BLaER1 treated with 17β-estradiol and CSF1 and Interleukin-3, amounts not matched to agents 10 nM and 100 nM (cell line): ENCODE results near the gene GABARAP.
A peak's percentile ranks its signal among the peaks of the same experiment; 100 is the strongest.

Source experiments
- H3K27ac ChIP-seq, 11 experiments: shearing (Covaris generic); formaldehyde crosslinking; 2 replicates each; pipeline ENCODE4 v1.8.1; 2022
- H3K27me3 ChIP-seq, 11 experiments: shearing (Covaris generic); formaldehyde crosslinking; 2 replicates each; pipeline ENCODE4 v1.8.1; 2022
- H3K36me3 ChIP-seq, 11 experiments: shearing (Covaris generic); formaldehyde crosslinking; 2 replicates each; pipeline ENCODE4 v1.8.1; 2022
- H3K4me1 ChIP-seq, 10 experiments: shearing (Covaris generic); formaldehyde crosslinking; 2 replicates each; pipeline ENCODE4 v1.8.1; 2022
- H3K4me2 ChIP-seq, 11 experiments: shearing (Covaris generic); formaldehyde crosslinking; 2 replicates each; pipeline ENCODE4 v1.8.1; 2022
- H3K4me3 ChIP-seq, 10 experiments: shearing (Covaris generic); formaldehyde crosslinking; 2 replicates each; pipeline ENCODE4 v1.8.1; 2022
- H3K9ac ChIP-seq, 11 experiments: shearing (Covaris generic); formaldehyde crosslinking; 2 replicates each; pipeline ENCODE4 v1.8.1; 2022
- H3K9me3 ChIP-seq, 11 experiments: shearing (Covaris generic); formaldehyde crosslinking; replicated peaks in 1 of 11; 2 replicates each; pipeline ENCODE4 v1.8.1; 2022
- H4K20me1 ChIP-seq, 11 experiments: shearing (Covaris generic); formaldehyde crosslinking; 2 replicates each; pipeline ENCODE4 v1.8.1; 2022
- Cebpa-rat ChIP-seq, 11 experiments: shearing (Covaris generic); IDR thresholded peaks; 2 replicates each; pipeline ENCODE4 v1.8.1; 2022

GABARAP gene

GRCh38 chr17:7220593-7221277 lies 21.5 kb downstream of the GABARAP start:
- Histone ChIP-seq H3K4me1 (peaks cover 45 to 65% (median 52%) of the 10 kb centered on the region in 10 experiments), H3K27me3 (no peaks in the 10 kb centered on the region), H3K4me2 (peak overlapping the region; percentile 94 to 100 (median 97)), H4K20me1 (peaks cover 22 to 68% (median 51%) of the 10 kb centered on the region in 11 experiments; a peak in 20 of 22 replicates), H3K36me3 (peaks cover 42 to 50% (median 45%) of the 10 kb centered on the region in 11 experiments), H3K9me3 (no peaks in the 10 kb centered on the region), H3K27ac (peak overlapping the region; percentile 82 to 92 (median 87)), H3K4me3 (peak overlapping the region; percentile 88 to 99 (median 94)), H3K9ac (peak overlapping the region; percentile 86 to 95 (median 93))
- TF ChIP-seq Cebpa-rat (IDR thresholded peaks at IDR 0.05), result no peak

GRCh38 chr17:7219812-7220592 lies 22.2 kb downstream of the GABARAP start, which contains the start of the genes ACADVL and DLG4:
Gene ACADVL (plus strand): TSS chr17:7219938. CDS start chr17:7219985, 47 bp downstream.
Gene DLG4 (minus strand): TSS chr17:7219836.
- Histone ChIP-seq H3K4me1 (peaks cover 51 to 71% (median 59%) of the 10 kb centered on the region in 10 experiments), H3K27me3 (no peaks in the 10 kb centered on the region), H4K20me1 (peaks cover 26 to 67% (median 50%) of the 10 kb centered on the region in 11 experiments; a peak in 20 of 22 replicates), H3K9me3 (no peaks in the 10 kb centered on the region), H3K9ac (peak within 1 kb of the TSS; percentile 86 to 95 (median 93)), H3K36me3 (peaks cover 35 to 42% (median 37%) of the 10 kb centered on the region in 11 experiments), H3K27ac (peak within 1 kb of the TSS; percentile 82 to 92 (median 87)), H3K4me2 (peak within 1 kb of the TSS; percentile 94 to 100 (median 97)), H3K4me3 (peak within 1 kb of the TSS; percentile 88 to 99 (median 94))
- TF ChIP-seq Cebpa-rat (IDR thresholded peaks at IDR 0.05), result no peak

GRCh38 chr17:7219229-7219811 lies 22.9 kb downstream of the GABARAP start:
- peaks cover 26 to 67% (median 51%) of the 10 kb centered on the region in 11 experiments; a peak in 20 of 22 replicates for H4K20me1 ChIP-seq
- peak overlapping the region; percentile 82 to 92 (median 87); a peak in 21 of 22 replicates for H3K27ac ChIP-seq
- peaks cover 51 to 75% (median 61%) of the 10 kb centered on the region in 10 experiments for H3K4me1 ChIP-seq

GRCh38 chr17:7218758-7219157 lies 23.5 kb downstream of the GABARAP start:
- Histone ChIP-seq H3K9me3 (no peaks in the 10 kb centered on the region), H3K27ac (peak overlapping the region; percentile 82 to 92 (median 87); a peak in 18 of 22 replicates), H3K4me3 (peak overlapping the region in 5 of 10 experiments; percentile 58 to 98 (median 89); a peak in 7 of 20 replicates), H3K4me1 (peaks cover 55 to 79% (median 64%) of the 10 kb centered on the region in 10 experiments), H3K36me3 (peaks cover 23 to 30% (median 26%) of the 10 kb centered on the region in 11 experiments), H3K9ac (peak overlapping the region in 9 of 11 experiments; percentile 8 to 95 (median 93); a peak in 14 of 22 replicates), H3K4me2 (peak overlapping the region; percentile 94 to 100 (median 97)), H3K27me3 (no peaks in the 10 kb centered on the region), H4K20me1 (peaks cover 26 to 67% (median 46%) of the 10 kb centered on the region in 11 experiments; a peak in 21 of 22 replicates)
- no peak for TF ChIP-seq Cebpa-rat (IDR thresholded peaks at IDR 0.05)

More at GRCh38 chr17:7219229-7219811, 22.9 kb downstream of the GABARAP start:
- peak overlapping the region; percentile 94 to 100 (median 97) for H3K4me2 ChIP-seq
- H3K36me3 ChIP-seq, result peaks cover 29 to 35% (median 32%) of the 10 kb centered on the region in 11 experiments
- no peaks in the 10 kb centered on the region for H3K9me3 ChIP-seq
- H3K4me3 ChIP-seq, result peak overlapping the region; percentile 88 to 99 (median 94)
- no peak for TF ChIP-seq Cebpa-rat (IDR thresholded peaks at IDR 0.05)
- peak overlapping the region; percentile 86 to 95 (median 93) for H3K9ac ChIP-seq
- H3K27me3 ChIP-seq, result no peaks in the 10 kb centered on the region

GRCh38 chr17:7218166-7218565 lies 24.1 kb downstream of the GABARAP start:
- Histone ChIP-seq H3K27me3 (no peaks in the 10 kb centered on the region), H3K9ac (peak overlapping the region; percentile 71 to 95 (median 79)), H4K20me1 (peaks cover 26 to 67% (median 49%) of the 10 kb centered on the region in 11 experiments; a peak in 21 of 22 replicates), H3K4me1 (peaks cover 61 to 80% (median 70%) of the 10 kb centered on the region in 10 experiments), H3K4me2 (peak overlapping the region; percentile 94 to 100 (median 97)), H3K9me3 (no peaks in the 10 kb centered on the region), H3K4me3 (peak overlapping the region; percentile 48 to 77 (median 60)), H3K27ac (peak overlapping the region; percentile 62 to 92 (median 87)), H3K36me3 (peaks cover 18 to 24% (median 21%) of the 10 kb centered on the region in 11 experiments)
- TF ChIP-seq Cebpa-rat (IDR thresholded peaks at IDR 0.05), result no peak

GRCh38 chr17:7217113-7217987 lies 24.9 kb downstream of the GABARAP start:
- Histone ChIP-seq H3K27ac (peak overlapping the region; percentile 62 to 92 (median 87)), H3K4me1 (peaks cover 63 to 80% (median 73%) of the 10 kb centered on the region in 10 experiments), H4K20me1 (peaks cover 22 to 67% (median 43%) of the 10 kb centered on the region in 11 experiments; a peak in 20 of 22 replicates), H3K4me2 (peak overlapping the region; percentile 94 to 100 (median 99)), H3K4me3 (peak overlapping the region; percentile 57 to 82 (median 70)), H3K27me3 (no peaks in the 10 kb centered on the region), H3K36me3 (peaks cover 9 to 16% (median 12%) of the 10 kb centered on the region in 11 experiments; a peak in 21 of 22 replicates), H3K9ac (peak overlapping the region; percentile 71 to 95 (median 80)), H3K9me3 (no peaks in the 10 kb centered on the region)
- no peak for TF ChIP-seq Cebpa-rat (IDR thresholded peaks at IDR 0.05)

GRCh38 chr17:7216242-7217112 lies 25.8 kb downstream of the GABARAP start:
- Histone ChIP-seq H3K36me3 (peaks cover under 1 to 7% (median 4%) of the 10 kb centered on the region in 11 experiments; a peak in 17 of 22 replicates), H3K9me3 (no peaks in the 10 kb centered on the region), H3K4me3 (peak overlapping the region; percentile 57 to 82 (median 70)), H3K27ac (peak overlapping the region in 10 of 11 experiments; percentile 35 to 74 (median 60); a peak in 19 of 22 replicates), H4K20me1 (peaks cover 13 to 66% (median 40%) of the 10 kb centered on the region in 11 experiments; a peak in 20 of 22 replicates), H3K4me2 (peak overlapping the region; percentile 94 to 100 (median 99)), H3K27me3 (no peaks in the 10 kb centered on the region), H3K4me1 (peaks cover 60 to 81% (median 73%) of the 10 kb centered on the region in 10 experiments), H3K9ac (peak overlapping the region; percentile 68 to 82 (median 80))
- TF ChIP-seq Cebpa-rat (IDR thresholded peaks at IDR 0.05), result no peak
